K562 (cell line): ENCODE results near the gene NUP153. TPM values are rescaled to one million over a fixed set of nuclear protein-coding genes. Genes with fewer than 3 reads are reported as not detected.

Experiments used
- CBX3 ChIP-seq, 2 experiments: IDR thresholded peaks; 1 replicate in 1 of 2; 2 replicates in 1 of 2; pipeline ENCODE4 v1.6.1; 2012; ENCODE audit warnings: inconsistent platforms in 2 of 2, low read length in 2 of 2, borderline replicate concordance in 1 of 2, control low read depth in 1 of 2
- IFI16 ChIP-seq: fragments of 250-450 bp; sonication (Bioruptor Pico); IDR thresholded peaks from 2 replicates; pipeline ENCODE4 v2.1.2; 2022; ENCODE audit warnings: mild to moderate bottlenecking, inconsistent platforms
- ZBTB40 ChIP-seq, 2 experiments: fragments of 450-650 bp in 1 of 2; sonication (generic) in 1 of 2; formaldehyde crosslinking in 1 of 2; IDR thresholded peaks; 2 replicates each; pipeline versions ENCODE4 v1.7.1 to v1.9.0; 2016 to 2022; ENCODE audit warnings: inconsistent platforms in 1 of 2, mild to moderate bottlenecking in 1 of 2, missing genetic modification reagents in 1 of 2
- polyA plus RNA-seq, 8 experiments: library from polyadenylated mRNA; depleted of rRNA in 4 of 8; stranded (reverse) in 5 of 8; unstranded in 3 of 8; fragments of >200 nt; fragmentation: Nextera tagmentation in 2 of 8; fragmentation: Illumina TruSeq in 1 of 8; extraction: Ambion mirVana in 2 of 8; extraction: Trizol in 1 of 8; gene quantifications; 2 replicates each; pipeline versions ENCODE4 v1.2.1 to v1.2.3, GENCODE V29; 2011 to 2014; ENCODE audit warnings: inconsistent platforms in 1 of 8, missing spikeins in 1 of 8
- total RNA-seq, 7 experiments: library from RNA; depleted of rRNA in 6 of 7; stranded (reverse); fragments of >200 nt in 6 of 7; fragmentation: Illumina TruSeq in 2 of 7; extraction: Trizol in 2 of 7; gene quantifications; 2 replicates each; pipeline versions ENCODE4 v1.2.1 to v1.2.3, GENCODE V29; 2011 to 2021; ENCODE audit warnings: low replicate concordance in 1 of 7
- TF ChIP-seq, protein P1 (sequence below): fragments of 150-350 bp; IDR thresholded peaks from 2 replicates; pipeline ENCODE4 v1.6.1; 2014; ENCODE audit warnings: low read depth, mild to moderate bottlenecking, low read length, borderline replicate concordance
- TF ChIP-seq, protein P2 (sequence below): fragments of 200-800 bp; sonication (Bioruptor generic); IDR thresholded peaks from 2 replicates; pipeline ENCODE4 v1.6.1; 2016; ENCODE audit warnings: missing genetic modification characterization, missing compliant biosample characterization

The NUP153 gene
- total and polyA plus RNA-seq, 9 of the 15 experiments (the other 6 are each of a cell fraction or from before 2014, with no cell fraction given): 21.9 to 110 (median 84.8) TPM

- TF ChIP-seq, protein P1, sequence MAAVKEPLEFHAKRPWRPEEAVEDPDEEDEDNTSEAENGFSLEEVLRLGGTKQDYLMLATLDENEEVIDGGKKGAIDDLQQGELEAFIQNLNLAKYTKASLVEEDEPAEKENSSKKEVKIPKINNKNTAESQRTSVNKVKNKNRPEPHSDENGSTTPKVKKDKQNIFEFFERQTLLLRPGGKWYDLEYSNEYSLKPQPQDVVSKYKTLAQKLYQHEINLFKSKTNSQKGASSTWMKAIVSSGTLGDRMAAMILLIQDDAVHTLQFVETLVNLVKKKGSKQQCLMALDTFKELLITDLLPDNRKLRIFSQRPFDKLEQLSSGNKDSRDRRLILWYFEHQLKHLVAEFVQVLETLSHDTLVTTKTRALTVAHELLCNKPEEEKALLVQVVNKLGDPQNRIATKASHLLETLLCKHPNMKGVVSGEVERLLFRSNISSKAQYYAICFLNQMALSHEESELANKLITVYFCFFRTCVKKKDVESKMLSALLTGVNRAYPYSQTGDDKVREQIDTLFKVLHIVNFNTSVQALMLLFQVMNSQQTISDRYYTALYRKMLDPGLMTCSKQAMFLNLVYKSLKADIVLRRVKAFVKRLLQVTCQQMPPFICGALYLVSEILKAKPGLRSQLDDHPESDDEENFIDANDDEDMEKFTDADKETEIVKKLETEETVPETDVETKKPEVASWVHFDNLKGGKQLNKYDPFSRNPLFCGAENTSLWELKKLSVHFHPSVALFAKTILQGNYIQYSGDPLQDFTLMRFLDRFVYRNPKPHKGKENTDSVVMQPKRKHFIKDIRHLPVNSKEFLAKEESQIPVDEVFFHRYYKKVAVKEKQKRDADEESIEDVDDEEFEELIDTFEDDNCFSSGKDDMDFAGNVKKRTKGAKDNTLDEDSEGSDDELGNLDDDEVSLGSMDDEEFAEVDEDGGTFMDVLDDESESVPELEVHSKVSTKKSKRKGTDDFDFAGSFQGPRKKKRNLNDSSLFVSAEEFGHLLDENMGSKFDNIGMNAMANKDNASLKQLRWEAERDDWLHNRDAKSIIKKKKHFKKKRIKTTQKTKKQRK: no peak
- peak in 1 of 2 experiments; percentile 86; a peak in 2 of 3 replicates for TF ChIP-seq CBX3 (IDR thresholded peaks at IDR 0.05; ENCODE audit: borderline replicate concordance in 1 of 2, low read length in 2 of 2)
- TF ChIP-seq, protein P2, sequence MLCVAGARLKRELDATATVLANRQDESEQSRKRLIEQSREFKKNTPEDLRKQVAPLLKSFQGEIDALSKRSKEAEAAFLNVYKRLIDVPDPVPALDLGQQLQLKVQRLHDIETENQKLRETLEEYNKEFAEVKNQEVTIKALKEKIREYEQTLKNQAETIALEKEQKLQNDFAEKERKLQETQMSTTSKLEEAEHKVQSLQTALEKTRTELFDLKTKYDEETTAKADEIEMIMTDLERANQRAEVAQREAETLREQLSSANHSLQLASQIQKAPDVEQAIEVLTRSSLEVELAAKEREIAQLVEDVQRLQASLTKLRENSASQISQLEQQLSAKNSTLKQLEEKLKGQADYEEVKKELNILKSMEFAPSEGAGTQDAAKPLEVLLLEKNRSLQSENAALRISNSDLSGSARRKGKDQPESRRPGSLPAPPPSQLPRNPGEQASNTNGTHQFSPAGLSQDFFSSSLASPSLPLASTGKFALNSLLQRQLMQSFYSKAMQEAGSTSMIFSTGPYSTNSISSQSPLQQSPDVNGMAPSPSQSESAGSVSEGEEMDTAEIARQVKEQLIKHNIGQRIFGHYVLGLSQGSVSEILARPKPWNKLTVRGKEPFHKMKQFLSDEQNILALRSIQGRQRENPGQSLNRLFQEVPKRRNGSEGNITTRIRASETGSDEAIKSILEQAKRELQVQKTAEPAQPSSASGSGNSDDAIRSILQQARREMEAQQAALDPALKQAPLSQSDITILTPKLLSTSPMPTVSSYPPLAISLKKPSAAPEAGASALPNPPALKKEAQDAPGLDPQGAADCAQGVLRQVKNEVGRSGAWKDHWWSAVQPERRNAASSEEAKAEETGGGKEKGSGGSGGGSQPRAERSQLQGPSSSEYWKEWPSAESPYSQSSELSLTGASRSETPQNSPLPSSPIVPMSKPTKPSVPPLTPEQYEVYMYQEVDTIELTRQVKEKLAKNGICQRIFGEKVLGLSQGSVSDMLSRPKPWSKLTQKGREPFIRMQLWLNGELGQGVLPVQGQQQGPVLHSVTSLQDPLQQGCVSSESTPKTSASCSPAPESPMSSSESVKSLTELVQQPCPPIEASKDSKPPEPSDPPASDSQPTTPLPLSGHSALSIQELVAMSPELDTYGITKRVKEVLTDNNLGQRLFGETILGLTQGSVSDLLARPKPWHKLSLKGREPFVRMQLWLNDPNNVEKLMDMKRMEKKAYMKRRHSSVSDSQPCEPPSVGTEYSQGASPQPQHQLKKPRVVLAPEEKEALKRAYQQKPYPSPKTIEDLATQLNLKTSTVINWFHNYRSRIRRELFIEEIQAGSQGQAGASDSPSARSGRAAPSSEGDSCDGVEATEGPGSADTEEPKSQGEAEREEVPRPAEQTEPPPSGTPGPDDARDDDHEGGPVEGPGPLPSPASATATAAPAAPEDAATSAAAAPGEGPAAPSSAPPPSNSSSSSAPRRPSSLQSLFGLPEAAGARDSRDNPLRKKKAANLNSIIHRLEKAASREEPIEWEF (CRISPR knock-in tag): 0 out of 2 replicates have a peak, but pooled peaks have one; percentile 25
- TF ChIP-seq IFI16 (CRISPR knock-in tag): no peak
- no peak; the same call in 1 of the 2 replicates for TF ChIP-seq ZBTB40 (IDR thresholded peaks at IDR 0.05)
- no peak for TF ChIP-seq ZBTB40 (CRISPR knock-in tag; IDR thresholded peaks at IDR 0.05)
Observed at GRCh38 chr6:17714879-17715851, 8.4 kb upstream of the NUP153 start (continued).
